K562 (cell line): ENCODE measurements around the gene RCBTB1. TPM values are rescaled to one million over a fixed set of nuclear protein-coding genes. Genes with fewer than 3 reads are reported as not detected.

Source experiments
- ATAC-seq: fragments of 200-7000 bp; cut with Tn5 transposase; 3 replicates; pipeline ENCODE4 v1.9.1; 2020; ENCODE audit warnings: moderate library complexity
- BruUV-seq: library from RNA; stranded (reverse); fragments of 400-500 nt; replicated peaks from 2 replicates; lab custom pipeline; 2021; lab: Mats Ljungman, UMichigan
- CTCF ChIA-PET: fragments of 300-600 bp; formaldehyde crosslinking; extraction: SDS; loops from one replicate; lab custom pipeline; 2021; ENCODE audit warnings: low intra/inter-chr PET ratio; lab: Yijun Ruan, JAX
- POLR2A ChIA-PET: fragments of 300-600, 350-650 bp; sonication (Branson Sonifier 250); formaldehyde crosslinking; extraction: SDS; loops from one replicate; lab custom pipeline; 2021; ENCODE audit warnings: antibody characterized with exemption, inconsistent platforms; lab: Yijun Ruan, JAX
- DNase-seq, 4 experiments: peaks; one replicate each; pipeline versions ENCODE4 v3.0.0 to v3.0.0-alpha.2; 2011 to 2018; ENCODE audit warnings: low spot score in 3 of 4, mixed read lengths in 3 of 4; ENCODE audit errors: extremely low read depth in 1 of 4
- FAIRE-seq: peaks from 2 replicates; lab custom pipeline; 2011; peaks lifted over from hg19 to GRCh38; lab: Jason Lieb, UNC
- H2AFZ ChIP-seq: 2 replicates; pipeline ENCODE4 v1.6.0; 2011; ENCODE audit warnings: low read depth, low read length, control low read depth, inconsistent platforms
- H3K27ac ChIP-seq: fragments of 200-600 bp; 3 replicates; pipeline ENCODE4 v1.8.0; 2011; ENCODE audit warnings: low read depth, mild to moderate bottlenecking, control low read depth, inconsistent platforms, low read length, moderate library complexity, mixed read lengths; ENCODE audit errors: extremely low read depth
- H3K27me3 ChIP-seq, 2 experiments: fragments of 300-600 bp in 1 of 2; 2 replicates in 1 of 2; 3 replicates in 1 of 2; pipeline versions ENCODE4 v1.6.0 to v1.8.0; 2011; ENCODE audit warnings: inconsistent platforms in 2 of 2, low read length in 2 of 2, mild to moderate bottlenecking in 1 of 2, mixed read lengths in 1 of 2, moderate library complexity in 1 of 2; ENCODE audit not compliant: control insufficient read depth in 2 of 2, insufficient read depth in 2 of 2
- H3K36me3 ChIP-seq: fragments of 300-600 bp; 3 replicates; pipeline ENCODE4 v1.8.0; 2011; ENCODE audit warnings: mild to moderate bottlenecking, low read length, inconsistent platforms; ENCODE audit not compliant: control insufficient read depth, insufficient read depth
- H3K4me1 ChIP-seq, 2 experiments: fragments of 200-600 bp in 1 of 2; replicated peaks in 1 of 2; 2 replicates in 1 of 2; 3 replicates in 1 of 2; pipeline versions ENCODE4 v1.5.1 to v1.8.0; 2011; ENCODE audit warnings: inconsistent platforms in 2 of 2, low read length in 2 of 2, mild to moderate bottlenecking in 1 of 2, mixed read lengths in 1 of 2, moderate library complexity in 1 of 2; ENCODE audit not compliant: control insufficient read depth in 2 of 2, insufficient read depth in 2 of 2
- H3K4me2 ChIP-seq: 2 replicates; pipeline ENCODE4 v1.6.1; 2011; ENCODE audit warnings: low read length, control low read depth, inconsistent platforms, mixed read lengths; ENCODE audit not compliant: insufficient read depth
- H3K4me3 ChIP-seq: fragments of 200-600 bp; sonication (generic), shearing (Covaris generic); 2 replicates; pipeline ENCODE4 v1.5.1; 2016; ENCODE audit warnings: control low read depth, inconsistent platforms
- H3K79me2 ChIP-seq: fragments of 200-600 bp; 3 replicates; pipeline ENCODE4 v1.8.0; 2011; ENCODE audit warnings: low read length, inconsistent platforms; ENCODE audit not compliant: control insufficient read depth, insufficient read depth
- H3K9ac ChIP-seq, 2 experiments: 2 replicates each; pipeline versions ENCODE4 v1.6.0 to v1.6.1; 2011; ENCODE audit warnings: low read depth in 2 of 2, low read length in 2 of 2, control low read depth in 1 of 2, inconsistent platforms in 1 of 2, mild to moderate bottlenecking in 1 of 2, mixed read lengths in 1 of 2; ENCODE audit not compliant: insufficient read depth in 1 of 2
- H3K9me1 ChIP-seq: one replicate; pipeline ENCODE4 v1.6.0; 2011; ENCODE audit warnings: inconsistent platforms, mild to moderate bottlenecking, low read length, moderate library complexity; ENCODE audit not compliant: control insufficient read depth, insufficient read depth
- H3K9me3 ChIP-seq: replicated peaks from 2 replicates; pipeline ENCODE4 v1.5.1; 2011; ENCODE audit warnings: low read depth, low read length, inconsistent platforms; ENCODE audit not compliant: control insufficient read depth, insufficient read depth
- H4K20me1 ChIP-seq: replicated peaks from 2 replicates; pipeline ENCODE4 v1.6.1; 2011; ENCODE audit warnings: low read length, inconsistent platforms, mixed read lengths; ENCODE audit not compliant: control insufficient read depth, insufficient read depth
- ARID3B ChIP-seq: fragments of 250-450 bp; sonication (Bioruptor Pico); IDR thresholded peaks from 2 replicates; pipeline ENCODE4 v1.4.0; 2020; ENCODE audit warnings: borderline replicate concordance
- BRD9 ChIP-seq: fragments of 450-650 bp; IDR thresholded peaks from 2 replicates; pipeline ENCODE4 v1.6.1; 2018; ENCODE audit warnings: low read depth; ENCODE audit not compliant: partially characterized antibody
- CREB1 ChIP-seq, 2 experiments: sonication (generic) in 1 of 2; formaldehyde crosslinking in 1 of 2; IDR thresholded peaks; 2 replicates each; pipeline versions ENCODE4 v1.6.1 to v1.8.0; 2012 to 2022; ENCODE audit warnings: inconsistent platforms in 1 of 2, mild to moderate bottlenecking in 1 of 2, missing genetic modification reagents in 1 of 2, moderate library complexity in 1 of 2
- EP400 ChIP-seq: fragments of 450-650 bp; IDR thresholded peaks from 2 replicates; pipeline ENCODE4 v1.6.1; 2017; ENCODE audit warnings: antibody characterized with exemption, mild to moderate bottlenecking, moderate library complexity
- ESRRA ChIP-seq: fragments of 450-650 bp; IDR thresholded peaks from 2 replicates; pipeline ENCODE4 v1.6.1; 2014; ENCODE audit warnings: low read depth, mild to moderate bottlenecking, moderate library complexity, borderline replicate concordance
- FOXK2 ChIP-seq, 2 experiments: fragments of 450-650 bp; IDR thresholded peaks in 1 of 2; conservative IDR thresholded peaks in 1 of 2; 2 replicates each; pipeline ENCODE4 v1.6.1; 2016; ENCODE audit warnings: low read depth in 2 of 2, mild to moderate bottlenecking in 1 of 2
- PCBP1 ChIP-seq: fragments of 200-400 bp; formaldehyde crosslinking; IDR thresholded peaks from 2 replicates; pipeline ENCODE4 v1.6.1; 2018; ENCODE audit warnings: mild to moderate bottlenecking, low read depth, low read length; ENCODE audit not compliant: poor library complexity, severe bottlenecking
- POLR3G ChIP-seq: IDR thresholded peaks from 2 replicates; pipeline ENCODE4 v1.6.1; 2011; ENCODE audit not compliant: insufficient read length, insufficient replicate concordance; ENCODE audit errors: extremely low read depth
- SMAD1 ChIP-seq: fragments of 150-350 bp; IDR thresholded peaks from 2 replicates; pipeline ENCODE4 v1.6.1; 2014; ENCODE audit warnings: low read length, low read depth; ENCODE audit not compliant: partially characterized antibody
- SNRNP70 ChIP-seq: fragments of 200-400 bp; formaldehyde crosslinking; optimal IDR thresholded peaks from 2 replicates; pipeline ENCODE3; 2017; ENCODE audit warnings: low read depth, low read length
- SRSF3 ChIP-seq: fragments of 200-400 bp; formaldehyde crosslinking; IDR thresholded peaks from 2 replicates; pipeline ENCODE4 v1.6.1; 2016; ENCODE audit warnings: mild to moderate bottlenecking, low read length, moderate library complexity; ENCODE audit not compliant: insufficient read depth
- STAT5B ChIP-seq: fragments of 250-450 bp; sonication (Bioruptor Pico); IDR thresholded peaks from 2 replicates; pipeline ENCODE4 v1.8.0; 2021; ENCODE audit warnings: mild to moderate bottlenecking, inconsistent platforms
- TCF7 ChIP-seq: sonication (generic); IDR thresholded peaks from 2 replicates; pipeline ENCODE4 v1.6.1; 2016; ENCODE audit warnings: antibody characterized with exemption, borderline replicate concordance
- TRIM25 ChIP-seq: fragments of 450-650 bp; IDR thresholded peaks from 2 replicates; pipeline ENCODE4 v1.7.0; 2016; ENCODE audit warnings: borderline replicate concordance
- ZBTB49 ChIP-seq: sonication (generic); formaldehyde crosslinking; IDR thresholded peaks from 2 replicates; pipeline ENCODE4 v1.8.0; 2022; ENCODE audit warnings: missing genetic modification reagents, mild to moderate bottlenecking, borderline replicate concordance
- ZFPM2 ChIP-seq: fragments of 250-450 bp; sonication (Bioruptor Pico); IDR thresholded peaks from 2 replicates; pipeline ENCODE4 v1.5.1; 2022; ENCODE audit warnings: mild to moderate bottlenecking
- ZNF224 ChIP-seq: sonication (generic); formaldehyde crosslinking; IDR thresholded peaks from 2 replicates; pipeline ENCODE4 v1.8.0; 2022; ENCODE audit warnings: mild to moderate bottlenecking, missing genetic modification reagents
- WGBS: fragments of 100-300 bp; shearing (Covaris generic); methylation state at CpG from one replicate; pipeline ENCODE4 v1.1.6; 2016; ENCODE audit warnings: low coverage, mixed read lengths; ENCODE audit not compliant: insufficient coverage; ENCODE audit errors: missing lambda C conversion rate; 5-methylcytosine and 5-hydroxymethylcytosine counted together
- in situ Hi-C: fragments of 300-500 bp; cut with MboI; formaldehyde crosslinking; loops from 4 replicates; pipeline ENCODE4 v1.15.0; 2018; ENCODE audit warnings: inconsistent platforms, mixed read lengths
- intact Hi-C: fragments of 100-400 bp; cut with micrococcal nuclease; formaldehyde crosslinking; loops from 2 replicates; pipeline ENCODE4 v1.14.2; 2022
- polyA plus RNA-seq, 8 experiments: library from polyadenylated mRNA; depleted of rRNA in 4 of 8; stranded (reverse) in 5 of 8; unstranded in 3 of 8; fragments of >200 nt; fragmentation: Nextera tagmentation in 2 of 8; fragmentation: Illumina TruSeq in 1 of 8; extraction: Ambion mirVana in 2 of 8; extraction: Trizol in 1 of 8; gene quantifications; 2 replicates each; pipeline versions ENCODE4 v1.2.1 to v1.2.3, GENCODE V29; 2011 to 2014; ENCODE audit warnings: inconsistent platforms in 1 of 8, missing spikeins in 1 of 8
- total RNA-seq, 7 experiments: library from RNA; depleted of rRNA in 6 of 7; stranded (reverse); fragments of >200 nt in 6 of 7; fragmentation: Illumina TruSeq in 2 of 7; extraction: Trizol in 2 of 7; gene quantifications; 2 replicates each; pipeline versions ENCODE4 v1.2.1 to v1.2.3, GENCODE V29; 2011 to 2021; ENCODE audit warnings: low replicate concordance in 1 of 7

The RCBTB1 gene
- total and polyA plus RNA-seq, 9 of the 15 experiments (the other 6 are each of a cell fraction or from before 2014, with no cell fraction given), result 4.0 to 11.3 (median 8.4) TPM

GRCh38 chr13:49503951-49504350 lies 81.4 kb downstream of the RCBTB1 start (continued):
- TF ChIP-seq ZNF224 (CRISPR knock-in tag) (no peak), CREB1 (IDR thresholded peaks at IDR 0.05) (no peak), CREB1 (CRISPR knock-in tag; IDR thresholded peaks at IDR 0.05) (no peak), FOXK2 (conservative IDR thresholded peaks at IDR 0.05 in 1 of 2, IDR thresholded peaks at IDR 0.05 in 1 of 2; ENCODE audit: low read depth in 2 of 2) (no peak), TRIM25 (no peak), SNRNP70 (no peak), POLR3G (no peak), SMAD1 (no peak), ESRRA (no peak)

GRCh38 chr13:49502954-49503353 lies 82.4 kb downstream of the RCBTB1 start:
- no peaks in the 10 kb centered on the region for H4K20me1 ChIP-seq
- intact Hi-C loops (no loop called here), in situ Hi-C loops (no loop called here)
- H3K9me1 ChIP-seq, result no peaks in the 10 kb centered on the region
- no peak overlapping the region for H3K9ac ChIP-seq
- no peak overlapping the region for H2AFZ ChIP-seq
- no peaks in the 10 kb centered on the region for H3K9me3 ChIP-seq
- POLR2A ChIA-PET, result interaction anchor here (0.7 kb wide), 2 partner anchors 15 to 40 kb away, joined by 3 read pairs; no protein-coding TSS in a partner anchor
- H3K36me3 ChIP-seq, result no peaks in the 10 kb centered on the region
- H3K4me3 ChIP-seq, result no peak overlapping the region
- BruUV-seq, result no TSS peak
- no peak for FAIRE-seq
- H3K79me2 ChIP-seq, result no peaks in the 10 kb centered on the region
- CTCF ChIA-PET, result no interaction called here
- no peak for DNase-seq
- H3K4me2 ChIP-seq, result no peak overlapping the region
- no peaks in the 10 kb centered on the region for H3K27me3 ChIP-seq
- WGBS, result 54% methylated on average over 9 of the region's 9 CpGs
- no peak overlapping the region for H3K27ac ChIP-seq
- ATAC-seq, result no peak
- no peaks in the 10 kb centered on the region; a peak in 1 of 5 replicates for H3K4me1 ChIP-seq
- TF ChIP-seq ZBTB49 (CRISPR knock-in tag) (no peak), EP400 (no peak), ARID3B (CRISPR knock-in tag) (no peak), SRSF3 (no peak), STAT5B (no peak), PCBP1 (no peak), ZFPM2 (CRISPR knock-in tag) (no peak), TCF7 (no peak), BRD9 (no peak)
